ENCODE results near the gene PIK3CG.

DNA sequence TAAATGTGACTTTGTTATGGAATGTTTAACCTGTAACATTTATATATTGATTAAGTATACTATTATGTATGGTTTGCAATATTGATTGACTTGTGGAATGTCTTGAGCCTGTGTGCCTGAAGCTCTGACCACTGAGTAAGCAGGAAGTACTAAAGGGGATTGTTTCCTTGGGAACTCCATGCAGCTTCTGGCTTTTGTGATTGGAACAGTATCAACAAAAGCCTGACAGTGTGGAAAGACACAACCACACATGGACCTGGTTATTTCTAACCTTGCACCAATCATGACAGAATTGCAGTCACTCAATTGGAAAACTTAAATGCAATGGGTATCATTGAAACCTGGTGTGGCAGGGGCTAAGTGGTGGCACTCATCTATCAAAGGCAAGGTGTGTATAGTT lies 45.5 kb upstream of the PIK3CG start:
- TF ChIP-seq, protein P1, sequence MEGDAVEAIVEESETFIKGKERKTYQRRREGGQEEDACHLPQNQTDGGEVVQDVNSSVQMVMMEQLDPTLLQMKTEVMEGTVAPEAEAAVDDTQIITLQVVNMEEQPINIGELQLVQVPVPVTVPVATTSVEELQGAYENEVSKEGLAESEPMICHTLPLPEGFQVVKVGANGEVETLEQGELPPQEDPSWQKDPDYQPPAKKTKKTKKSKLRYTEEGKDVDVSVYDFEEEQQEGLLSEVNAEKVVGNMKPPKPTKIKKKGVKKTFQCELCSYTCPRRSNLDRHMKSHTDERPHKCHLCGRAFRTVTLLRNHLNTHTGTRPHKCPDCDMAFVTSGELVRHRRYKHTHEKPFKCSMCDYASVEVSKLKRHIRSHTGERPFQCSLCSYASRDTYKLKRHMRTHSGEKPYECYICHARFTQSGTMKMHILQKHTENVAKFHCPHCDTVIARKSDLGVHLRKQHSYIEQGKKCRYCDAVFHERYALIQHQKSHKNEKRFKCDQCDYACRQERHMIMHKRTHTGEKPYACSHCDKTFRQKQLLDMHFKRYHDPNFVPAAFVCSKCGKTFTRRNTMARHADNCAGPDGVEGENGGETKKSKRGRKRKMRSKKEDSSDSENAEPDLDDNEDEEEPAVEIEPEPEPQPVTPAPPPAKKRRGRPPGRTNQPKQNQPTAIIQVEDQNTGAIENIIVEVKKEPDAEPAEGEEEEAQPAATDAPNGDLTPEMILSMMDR (conservative IDR thresholded peaks at IDR 0.05 in 1 of 2, IDR thresholded peaks at IDR 0.05 in 1 of 2; ENCODE audit: low read depth in 1 of 2, low read length in 2 of 2): no peak
- no peak for TF ChIP-seq EZH2 (IDR thresholded peaks at IDR 0.05; ENCODE audit: low read length, missing control alignments)

All from fibroblast of lung (primary cell).